GM13977 (cell line): ENCODE measurements around the gene HIPK2.

Experiments used
- DNase-seq: peaks from one replicate; pipeline ENCODE4 v3.0.0; 2012; ENCODE audit warnings: low spot score
- CTCF ChIP-seq: IDR thresholded peaks from 2 replicates; pipeline ENCODE4 v1.5.1; 2012; ENCODE audit warnings: mild to moderate bottlenecking, control low read depth; ENCODE audit not compliant: insufficient read depth; ENCODE audit errors: extremely low read depth, missing control alignments
- in situ Hi-C: fragments of 300-500 bp; cut with MboI; formaldehyde crosslinking; loops from one replicate; pipeline ENCODE4 v1.12.0; 2022; ENCODE audit warnings: low sequenced_read_pairs, low pct_unique_long_range_greater_than_20kb, mixed read lengths, inconsistent platforms; ENCODE audit not compliant: unreplicated experiment

HIPK2 gene

DNA sequence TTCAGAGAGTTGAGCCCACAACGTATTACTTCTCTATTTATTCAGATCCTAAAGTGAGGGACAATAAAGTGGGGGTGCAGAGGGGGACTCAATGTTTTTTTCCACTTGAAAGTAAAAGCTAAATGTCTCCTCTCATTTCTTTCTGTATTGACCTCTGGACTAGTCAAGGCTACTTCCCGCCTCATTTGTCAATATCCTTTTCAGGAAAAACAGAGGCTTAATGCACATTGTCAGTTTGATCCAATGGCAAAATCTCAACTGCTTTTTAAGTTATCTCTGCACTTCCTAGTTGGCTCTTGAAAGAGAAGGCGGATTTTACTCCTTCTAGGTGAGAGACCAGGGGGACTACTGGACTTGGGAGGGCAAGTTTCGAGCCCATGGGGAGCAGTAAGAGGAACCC lies 56.4 kb downstream of the HIPK2 start:
- TF ChIP-seq CTCF = no peak
- DNase-seq = no peak
- in situ Hi-C loops = no loop called here

DNA sequence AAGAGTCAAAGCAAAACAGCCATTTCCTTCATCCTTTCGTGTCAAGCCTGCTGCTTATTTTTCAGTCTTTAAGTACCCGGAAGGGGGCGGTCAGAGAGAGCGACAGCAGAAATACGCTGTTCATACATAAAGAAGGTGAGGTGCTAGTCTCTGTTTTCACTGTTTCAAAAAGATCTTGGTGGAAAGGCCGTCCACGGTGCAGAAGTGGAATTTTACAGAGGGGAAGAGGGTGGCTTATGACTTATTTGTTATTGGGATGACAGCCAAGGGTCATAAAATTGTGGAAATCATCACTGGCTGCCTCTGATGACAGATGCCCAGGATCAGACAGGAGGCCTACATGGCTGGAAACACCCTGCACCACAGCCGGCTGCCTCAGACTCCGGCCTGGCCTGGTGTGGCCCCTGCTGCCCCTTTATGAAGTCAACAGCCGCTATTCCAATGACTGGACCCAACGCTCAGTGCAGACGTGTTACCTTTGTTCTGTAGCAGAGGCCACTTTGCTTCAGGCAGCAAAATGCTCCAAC lies 57.0 kb downstream of the HIPK2 start:
- no peak for DNase-seq
- in situ Hi-C loops = no loop called here
- TF ChIP-seq CTCF = no peak

GRCh38 chr7:139720186-139720585 lies 57.6 kb downstream of the HIPK2 start:
- in situ Hi-C loops = no loop called here
- no peak for TF ChIP-seq CTCF
- no peak for DNase-seq

GRCh38 chr7:139718859-139719258 lies 58.9 kb downstream of the HIPK2 start:
- no peak for DNase-seq
- no peak for TF ChIP-seq CTCF
- in situ Hi-C loops = no loop called here

DNA sequence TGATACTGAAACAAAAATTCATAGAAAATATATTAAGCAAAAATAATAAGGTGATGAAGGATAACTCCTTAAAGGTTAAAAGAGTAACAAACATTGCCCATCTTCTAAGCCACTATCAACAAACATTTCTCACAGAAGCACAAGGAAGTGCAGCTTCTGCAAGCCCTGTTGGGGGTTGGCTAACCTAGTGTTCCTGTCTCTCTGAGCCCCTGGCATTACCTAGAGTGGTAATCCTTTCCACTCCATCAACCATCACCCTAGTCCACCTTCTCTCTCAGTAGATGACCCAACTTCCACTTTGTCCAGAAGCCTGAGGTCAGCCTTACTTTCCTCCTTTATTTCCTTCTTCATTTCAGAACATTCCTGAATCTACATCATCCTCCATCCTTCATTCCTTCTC lies 59.7 kb downstream of the HIPK2 start:
- in situ Hi-C loops = no loop called here
- no peak for DNase-seq
- no peak for TF ChIP-seq CTCF

DNA sequence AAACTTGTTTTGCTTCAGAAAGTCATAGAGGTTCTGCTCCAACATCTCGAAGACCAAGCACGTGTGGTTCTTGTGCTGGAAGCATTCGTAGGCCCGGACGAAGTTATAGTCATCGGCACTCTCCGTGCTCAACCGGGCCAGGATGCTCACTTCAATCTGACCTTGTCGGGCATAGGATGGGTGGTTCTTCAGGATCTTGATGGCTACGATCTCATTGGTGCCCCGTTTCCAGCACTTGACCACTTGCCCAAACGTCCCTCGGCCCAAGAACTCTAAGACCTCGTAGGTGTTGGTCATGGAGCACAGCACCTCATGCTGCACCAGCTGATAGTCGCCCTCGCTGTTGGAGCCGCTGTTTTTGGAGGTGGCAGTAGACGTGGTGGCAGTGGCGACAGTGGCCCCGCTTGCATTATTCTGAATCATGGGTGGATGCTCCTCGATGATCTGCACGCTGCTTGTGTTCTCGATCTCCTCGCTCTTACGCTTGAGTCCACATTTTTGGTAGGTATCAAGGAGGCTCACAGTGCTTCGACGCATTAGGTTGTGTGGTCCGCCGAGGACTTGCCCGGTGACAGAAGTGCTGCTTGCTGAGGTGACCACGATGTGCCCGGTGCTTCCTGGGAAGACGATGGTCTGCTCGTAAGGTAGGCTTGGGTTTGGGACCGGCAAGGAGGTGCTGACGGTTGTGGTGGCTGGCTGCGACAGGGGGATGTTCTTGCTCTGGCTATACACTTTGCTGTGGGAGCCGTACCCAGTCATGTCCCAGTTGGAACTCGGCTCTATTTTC lies 61.4 kb downstream of the HIPK2 start:
- in situ Hi-C loops = no loop called here

More for the DNA sequence above, 61.4 kb downstream of the HIPK2 start:
- TF ChIP-seq CTCF = no peak
- no peak for DNase-seq
